ENCODE data around the gene ARHGAP45.

ARHGAP45 gene

DNA sequence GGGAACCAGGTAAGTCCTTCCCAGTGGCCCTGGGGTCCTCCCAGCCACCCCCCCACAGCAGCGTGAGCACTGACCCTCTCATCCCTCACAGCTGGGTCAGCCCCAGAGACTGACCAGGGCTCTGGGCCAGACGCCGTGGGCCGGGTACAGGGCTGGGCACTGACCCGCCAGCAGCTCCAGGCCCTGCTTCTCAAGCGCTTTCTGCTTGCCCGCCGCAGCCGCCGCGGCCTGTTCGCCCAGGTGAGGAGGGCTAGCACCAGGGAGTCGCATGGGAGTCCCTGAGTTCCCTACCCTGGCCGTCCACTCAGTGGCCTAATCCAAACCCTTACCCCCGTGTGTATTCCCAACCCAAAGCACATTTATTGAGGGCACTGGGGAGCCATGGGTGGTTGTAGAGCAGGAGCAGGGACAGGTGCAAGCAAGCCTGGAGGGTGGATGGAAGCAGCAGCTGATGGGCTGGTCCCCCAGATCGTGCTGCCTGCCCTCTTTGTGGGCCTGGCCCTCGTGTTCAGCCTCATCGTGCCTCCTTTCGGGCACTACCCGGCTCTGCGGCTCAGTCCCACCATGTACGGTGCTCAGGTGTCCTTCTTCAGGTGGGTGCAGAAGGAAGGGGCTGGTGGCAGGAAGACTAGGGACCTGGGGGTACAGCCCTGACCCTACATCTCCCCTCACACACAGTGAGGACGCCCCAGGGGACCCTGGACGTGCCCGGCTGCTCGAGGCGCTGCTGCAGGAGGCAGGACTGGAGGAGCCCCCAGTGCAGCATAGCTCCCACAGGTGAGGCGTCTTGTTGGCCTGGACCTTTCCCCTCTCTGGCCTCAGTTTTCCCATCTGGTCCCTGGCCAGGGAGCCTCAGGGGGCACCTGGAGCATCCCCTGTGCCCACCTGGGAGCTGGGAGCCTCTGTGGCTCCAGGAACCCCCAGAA lies 12.6 kb upstream of the ARHGAP45 start:
- DNase-seq = no peak

DNA sequence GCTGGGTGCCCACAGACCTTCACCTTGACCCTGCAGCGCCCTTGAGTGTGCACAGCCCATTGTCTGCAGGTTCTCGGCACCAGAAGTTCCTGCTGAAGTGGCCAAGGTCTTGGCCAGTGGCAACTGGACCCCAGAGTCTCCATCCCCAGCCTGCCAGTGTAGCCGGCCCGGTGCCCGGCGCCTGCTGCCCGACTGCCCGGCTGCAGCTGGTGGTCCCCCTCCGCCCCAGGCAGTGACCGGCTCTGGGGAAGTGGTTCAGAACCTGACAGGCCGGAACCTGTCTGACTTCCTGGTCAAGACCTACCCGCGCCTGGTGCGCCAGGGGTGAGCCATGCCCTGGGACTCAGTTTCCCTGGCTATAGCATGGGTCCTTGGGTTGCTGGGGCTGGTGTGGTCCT lies 11.9 kb upstream of the ARHGAP45 start:
- DNase-seq = no peak

DNA sequence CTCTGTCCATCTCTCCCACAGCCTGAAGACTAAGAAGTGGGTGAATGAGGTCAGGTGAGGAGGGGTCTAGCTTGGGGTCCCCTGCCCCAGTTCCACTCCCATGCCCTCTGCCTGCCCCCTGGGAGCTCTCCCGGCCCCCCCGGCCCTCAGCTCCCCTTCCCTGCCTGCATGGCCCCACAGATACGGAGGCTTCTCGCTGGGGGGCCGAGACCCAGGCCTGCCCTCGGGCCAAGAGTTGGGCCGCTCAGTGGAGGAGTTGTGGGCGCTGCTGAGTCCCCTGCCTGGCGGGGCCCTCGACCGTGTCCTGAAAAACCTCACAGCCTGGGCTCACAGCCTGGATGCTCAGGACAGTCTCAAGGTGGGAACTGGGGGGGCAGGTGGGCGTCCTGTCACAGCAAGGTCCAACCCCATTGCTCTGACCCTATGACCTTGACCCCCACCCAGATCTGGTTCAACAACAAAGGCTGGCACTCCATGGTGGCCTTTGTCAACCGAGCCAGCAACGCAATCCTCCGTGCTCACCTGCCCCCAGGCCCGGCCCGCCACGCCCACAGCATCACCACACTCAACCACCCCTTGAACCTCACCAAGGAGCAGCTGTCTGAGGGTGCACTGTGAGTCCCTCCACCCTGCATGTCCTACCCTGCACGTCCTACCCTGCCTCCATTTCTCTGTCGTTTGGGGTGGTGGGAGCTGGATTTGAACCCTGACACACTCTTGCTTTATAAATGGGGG lies 10.9 kb upstream of the ARHGAP45 start:
- DNase-seq = no peak

DNA sequence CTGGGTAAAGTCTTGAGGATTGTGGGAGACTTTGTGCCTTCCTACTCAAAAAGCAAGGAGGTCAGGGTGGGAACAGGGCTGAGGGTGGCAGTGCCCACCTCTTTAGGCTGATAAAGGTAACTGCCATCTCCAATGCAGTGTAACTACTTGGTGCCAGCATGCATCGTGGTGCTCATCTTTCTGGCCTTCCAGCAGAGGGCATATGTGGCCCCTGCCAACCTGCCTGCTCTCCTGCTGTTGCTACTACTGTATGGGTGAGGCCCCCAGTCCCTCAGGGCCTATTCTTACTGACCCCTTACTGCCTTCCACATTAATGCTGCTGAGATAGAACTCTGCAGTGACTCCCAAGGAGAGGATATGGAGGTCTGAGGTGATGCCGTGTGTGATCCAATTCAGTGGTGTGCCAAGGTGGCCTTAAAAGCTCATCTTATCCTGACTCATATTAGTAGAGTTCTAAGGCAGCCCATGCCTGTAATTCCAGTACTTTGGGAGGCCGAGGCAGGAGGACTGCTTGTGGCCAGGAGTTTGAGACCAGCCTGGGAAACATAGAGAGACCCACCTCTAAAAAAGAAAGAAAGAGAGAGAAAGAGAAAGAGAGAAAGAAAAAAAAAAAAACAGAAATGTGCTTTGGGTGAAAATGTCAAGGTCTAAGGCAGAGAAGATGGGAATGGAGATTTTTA lies 9.7 kb upstream of the ARHGAP45 start:
- peak; percentile 58 for DNase-seq

DNA sequence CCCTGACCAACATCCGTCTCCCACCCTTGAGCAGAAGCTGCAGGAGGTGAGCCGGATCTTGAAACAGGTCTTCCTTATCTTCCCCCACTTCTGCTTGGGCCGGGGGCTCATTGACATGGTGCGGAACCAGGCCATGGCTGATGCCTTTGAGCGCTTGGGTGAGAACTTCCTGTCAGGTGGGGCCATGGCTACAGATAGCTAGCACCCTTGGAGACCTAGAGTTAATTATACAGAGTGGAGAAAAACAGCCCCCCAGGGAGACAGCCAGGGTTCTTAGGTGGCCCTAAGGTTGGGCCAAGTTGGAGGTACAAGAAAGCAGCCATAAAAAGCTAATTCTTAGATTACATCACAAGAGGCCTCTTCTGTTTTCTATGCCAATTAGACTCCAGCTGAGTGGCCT lies 8.9 kb upstream of the ARHGAP45 start:
- no peak for DNase-seq

DNA sequence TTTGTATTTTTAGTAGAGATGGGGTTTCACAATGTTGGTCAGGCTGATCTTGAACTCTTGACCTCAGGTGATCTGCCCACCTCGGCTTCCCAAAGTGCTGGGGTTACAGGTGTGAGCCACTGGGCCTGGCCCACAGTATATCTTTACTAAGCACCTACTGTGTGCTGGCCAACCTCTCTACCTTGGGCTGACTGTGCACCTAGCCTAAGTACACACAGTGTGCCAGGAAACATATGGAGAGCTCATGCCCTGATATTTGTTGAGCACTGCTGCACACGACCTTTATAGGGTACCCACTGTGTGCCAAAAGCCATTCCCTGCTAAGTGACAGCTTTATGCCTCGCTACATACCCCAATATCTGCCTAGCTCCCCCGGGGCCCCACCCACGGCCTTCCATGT lies 6.3 kb upstream of the ARHGAP45 start:
- DNase-seq = no peak

DNA sequence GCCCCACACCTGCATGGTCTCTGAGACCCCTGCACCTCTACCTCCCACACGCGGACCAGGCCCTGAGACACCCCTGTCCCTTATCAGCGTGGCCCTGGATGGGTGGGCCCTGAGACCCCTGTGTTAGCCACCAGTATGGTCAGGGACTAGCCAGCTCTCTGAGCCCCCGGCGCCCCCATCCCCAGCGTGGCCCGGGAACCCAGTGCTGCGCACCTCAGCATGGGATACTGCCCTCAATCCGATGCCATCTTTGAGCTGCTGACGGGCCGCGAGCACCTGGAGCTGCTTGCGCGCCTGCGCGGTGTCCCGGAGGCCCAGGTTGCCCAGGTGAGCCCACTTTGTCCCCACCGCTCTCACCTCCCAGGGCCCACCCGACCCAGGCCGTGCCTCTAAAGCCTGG lies 5.0 kb upstream of the ARHGAP45 start:
- no peak for DNase-seq

DNA sequence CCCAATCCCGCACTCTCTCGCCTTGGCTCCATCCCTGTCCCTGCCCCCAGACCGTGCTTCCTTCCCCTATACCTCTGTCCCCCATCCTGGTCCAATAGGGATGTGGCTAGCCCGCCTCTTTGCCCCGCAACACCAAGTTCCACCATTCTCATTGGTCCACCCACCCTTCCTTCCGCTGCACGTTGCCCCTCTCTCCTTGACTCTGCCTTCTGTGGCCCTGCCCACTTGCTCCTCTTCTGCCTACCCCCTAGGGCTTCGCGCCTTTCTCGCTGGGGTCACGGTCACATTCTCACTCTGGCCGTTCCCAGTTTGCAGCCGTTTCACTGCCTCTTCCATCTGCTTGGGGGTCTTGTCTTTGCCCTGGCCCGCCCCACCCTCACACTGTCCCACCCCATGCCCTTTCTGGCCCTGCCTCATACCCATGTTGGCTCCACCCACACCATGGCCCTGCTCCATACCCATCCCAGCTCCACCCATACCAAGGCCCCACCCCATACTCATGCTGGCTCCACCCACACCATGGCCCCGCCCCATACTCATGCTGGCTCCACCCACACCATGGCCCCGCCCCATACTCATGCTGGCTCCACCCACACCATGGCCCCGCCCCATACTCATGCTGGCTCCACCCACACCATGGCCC lies 4.5 kb upstream of the ARHGAP45 start:
- DNase-seq = no peak

DNA sequence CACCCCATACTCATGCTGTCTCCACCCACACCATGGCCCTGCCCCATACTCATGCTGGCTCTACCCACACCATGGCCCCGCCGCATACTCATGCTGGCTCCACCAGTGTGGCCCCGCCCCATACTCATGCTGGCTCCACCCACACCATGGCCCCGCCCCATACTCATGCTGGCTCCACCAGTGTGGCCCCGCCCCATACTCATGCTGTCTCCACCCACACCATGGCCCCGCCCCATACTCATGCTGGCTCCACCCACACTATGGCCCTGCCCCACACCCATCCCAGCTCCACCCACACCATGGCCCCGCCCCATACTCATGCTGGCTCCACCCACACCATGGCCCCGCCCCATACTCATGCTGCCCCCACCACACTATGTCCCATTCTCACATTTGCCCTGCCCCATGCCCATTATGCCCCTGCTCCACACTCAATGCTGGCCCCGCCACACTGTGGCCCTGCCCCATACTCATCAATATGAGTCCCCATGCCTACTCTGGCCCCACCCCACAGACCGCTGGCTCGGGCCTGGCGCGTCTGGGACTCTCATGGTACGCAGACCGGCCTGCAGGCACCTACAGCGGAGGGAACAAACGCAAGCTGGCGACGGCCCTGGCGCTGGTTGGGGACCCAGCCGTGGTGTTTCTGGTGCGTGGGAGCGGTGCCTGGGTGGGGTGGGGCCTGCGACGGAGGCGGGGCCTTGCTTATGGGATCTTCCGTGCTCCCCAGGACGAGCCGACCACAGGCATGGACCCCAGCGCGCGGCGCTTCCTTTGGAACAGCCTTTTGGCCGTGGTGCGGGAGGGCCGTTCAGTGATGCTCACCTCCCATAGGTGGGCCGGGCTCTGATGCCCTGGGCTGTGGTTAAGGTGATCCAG lies 3.7 kb upstream of the ARHGAP45 start:
- DNase-seq = peak; percentile 66

DNA sequence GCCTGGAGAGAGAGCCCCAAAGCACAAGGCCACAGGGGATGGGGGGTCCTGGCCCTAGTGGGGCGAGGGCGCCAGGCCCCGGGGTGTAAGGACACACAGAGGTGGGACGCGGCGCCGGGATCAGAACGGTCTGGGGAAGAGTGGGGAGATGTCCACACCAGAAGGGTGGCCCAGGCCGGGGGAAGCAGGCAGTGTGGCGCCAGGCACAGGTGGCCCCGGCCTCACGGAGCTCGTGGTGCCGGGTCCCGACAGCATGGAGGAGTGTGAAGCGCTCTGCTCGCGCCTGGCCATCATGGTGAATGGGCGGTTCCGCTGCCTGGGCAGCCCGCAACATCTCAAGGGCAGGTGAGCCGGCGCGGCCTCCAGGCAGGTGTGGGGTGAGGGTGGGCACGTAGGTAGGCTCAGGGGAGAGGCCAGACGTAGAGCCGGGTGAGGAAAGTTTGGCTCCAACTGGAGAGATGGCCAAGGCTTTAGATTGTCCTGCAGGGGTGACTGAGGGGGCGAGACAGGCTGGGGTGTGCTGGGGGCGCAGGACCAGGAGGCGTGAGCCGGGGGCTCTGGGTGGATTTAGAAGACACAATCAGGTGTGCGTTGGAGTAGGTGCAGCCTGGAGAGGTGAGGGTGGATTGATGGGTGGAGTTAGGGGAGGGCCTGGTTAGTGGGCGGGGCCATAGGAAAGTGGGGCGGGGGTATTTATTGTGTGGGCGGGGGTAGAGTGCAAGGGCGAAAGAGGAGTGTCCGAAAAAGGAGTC lies 2.9 kb upstream of the ARHGAP45 start:
- no peak for DNase-seq

DNA sequence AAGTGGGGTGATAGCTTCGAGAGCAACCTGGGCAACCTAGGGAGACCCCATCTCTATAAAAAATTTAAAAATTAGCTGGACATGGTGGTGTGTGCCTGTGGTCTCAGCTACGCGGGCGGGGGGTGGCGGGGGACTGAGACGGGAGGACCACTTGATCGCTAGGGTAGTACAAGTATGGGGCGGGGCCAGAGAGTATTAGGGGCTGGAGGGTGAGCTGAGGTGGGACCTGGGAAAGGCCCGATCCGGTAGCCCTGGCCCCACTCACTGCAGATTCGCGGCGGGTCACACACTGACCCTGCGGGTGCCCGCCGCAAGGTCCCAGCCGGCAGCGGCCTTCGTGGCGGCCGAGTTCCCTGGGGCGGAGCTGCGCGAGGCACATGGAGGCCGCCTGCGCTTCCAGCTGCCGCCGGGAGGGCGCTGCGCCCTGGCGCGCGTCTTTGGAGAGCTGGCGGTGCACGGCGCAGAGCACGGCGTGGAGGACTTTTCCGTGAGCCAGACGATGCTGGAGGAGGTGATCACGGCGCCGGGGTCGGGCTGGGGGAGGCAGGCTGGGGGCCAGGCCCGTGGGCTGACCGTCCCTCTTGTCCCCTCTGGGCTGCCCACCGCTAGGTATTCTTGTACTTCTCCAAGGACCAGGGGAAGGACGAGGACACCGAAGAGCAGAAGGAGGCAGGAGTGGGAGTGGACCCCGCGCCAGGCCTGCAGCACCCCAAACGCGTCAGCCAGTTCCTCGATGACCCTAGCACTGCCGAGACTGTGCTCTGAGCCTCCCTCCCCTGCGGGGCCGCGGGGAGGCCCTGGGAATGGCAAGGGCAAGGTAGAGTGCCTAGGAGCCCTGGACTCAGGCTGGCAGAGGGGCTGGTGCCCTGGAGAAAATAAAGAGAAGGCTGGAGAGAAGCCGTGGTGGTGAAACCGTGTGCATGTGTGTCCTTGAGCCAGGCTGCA lies 2.0 kb upstream of the ARHGAP45 start:
- peak; percentile 79 for DNase-seq

DNA sequence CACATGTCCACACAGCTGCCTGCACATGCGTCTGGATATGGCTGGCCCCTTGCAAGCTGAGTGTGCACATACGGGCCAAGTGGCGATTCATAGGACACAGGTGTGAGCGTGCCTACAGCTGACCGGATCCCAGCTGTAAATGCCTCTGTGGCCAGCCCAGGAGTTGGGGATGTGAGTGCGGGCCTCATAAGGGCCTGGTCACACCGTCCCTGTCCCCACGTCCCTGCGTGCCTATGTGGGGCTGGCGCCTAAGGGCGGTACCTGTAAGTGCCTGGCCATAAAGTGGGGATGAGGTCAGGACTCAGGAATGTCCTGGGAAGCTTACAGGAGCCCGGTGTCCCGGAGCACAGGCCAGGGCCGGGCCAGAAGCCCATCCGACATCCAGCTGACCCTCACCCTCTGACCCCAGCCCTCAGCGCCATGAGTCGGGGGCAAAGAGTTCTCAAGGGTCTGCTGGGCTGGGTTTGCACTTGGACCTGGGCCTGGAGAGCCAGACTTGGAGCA lies 1.3 kb upstream of the ARHGAP45 start:
- peak; percentile 6 for DNase-seq

DNA sequence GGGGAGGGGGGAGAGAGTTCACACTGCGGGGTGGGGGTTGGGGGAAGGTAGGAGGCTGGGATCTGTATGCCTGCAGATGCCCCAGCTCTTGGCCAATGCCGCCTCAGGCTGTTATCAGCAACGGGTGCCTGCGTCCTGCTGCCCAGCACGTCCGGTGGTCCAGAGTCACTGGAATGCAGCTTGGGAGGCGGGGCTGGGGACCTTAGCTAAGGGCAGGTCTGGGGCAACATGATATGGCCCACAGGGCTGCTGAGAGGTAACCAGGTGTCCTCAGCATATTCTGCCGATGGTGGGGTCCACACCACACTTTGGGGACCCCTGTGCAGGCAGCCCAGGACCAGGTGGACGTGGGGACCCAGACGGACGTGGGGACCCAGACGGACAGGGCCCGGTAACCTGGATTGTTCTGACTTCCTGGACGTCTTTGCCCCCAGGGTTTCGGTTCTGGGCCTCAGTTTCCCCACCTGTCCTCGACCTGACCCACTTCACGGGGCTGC lies 668 bp upstream of the ARHGAP45 start:
- DNase-seq = peak; percentile 5

DNA sequence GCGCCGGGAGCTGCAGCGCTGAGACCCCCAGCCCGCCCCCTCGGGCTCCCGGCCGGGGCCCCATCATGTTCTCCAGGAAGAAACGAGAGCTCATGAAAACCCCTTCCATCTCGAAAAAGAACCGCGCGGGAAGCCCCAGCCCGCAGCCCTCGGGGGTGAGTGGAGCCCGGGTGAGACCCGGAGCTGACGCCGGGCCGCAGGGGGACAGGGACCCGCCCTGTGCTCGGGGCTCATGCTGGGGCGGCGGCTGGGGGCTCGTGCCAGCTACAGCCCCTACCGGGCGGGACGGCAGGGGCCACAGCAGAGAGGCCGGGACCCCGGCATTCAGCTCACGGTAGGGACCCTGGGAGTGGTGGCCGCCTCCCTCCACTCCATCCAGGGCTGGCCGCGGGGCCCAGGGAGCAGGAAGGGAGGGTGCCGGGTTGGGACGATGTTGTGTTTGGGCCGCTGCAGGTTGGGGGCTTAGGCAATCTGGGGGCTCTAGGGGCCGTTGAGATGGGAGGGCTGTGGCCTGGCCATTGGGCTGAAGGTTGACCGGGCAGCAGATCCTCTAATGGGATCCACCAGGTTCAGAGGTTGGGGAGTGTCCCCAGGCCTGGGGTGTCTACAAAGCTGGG lies 482 bp downstream of the ARHGAP45 start:
- peak; percentile 74 for DNase-seq

DNA sequence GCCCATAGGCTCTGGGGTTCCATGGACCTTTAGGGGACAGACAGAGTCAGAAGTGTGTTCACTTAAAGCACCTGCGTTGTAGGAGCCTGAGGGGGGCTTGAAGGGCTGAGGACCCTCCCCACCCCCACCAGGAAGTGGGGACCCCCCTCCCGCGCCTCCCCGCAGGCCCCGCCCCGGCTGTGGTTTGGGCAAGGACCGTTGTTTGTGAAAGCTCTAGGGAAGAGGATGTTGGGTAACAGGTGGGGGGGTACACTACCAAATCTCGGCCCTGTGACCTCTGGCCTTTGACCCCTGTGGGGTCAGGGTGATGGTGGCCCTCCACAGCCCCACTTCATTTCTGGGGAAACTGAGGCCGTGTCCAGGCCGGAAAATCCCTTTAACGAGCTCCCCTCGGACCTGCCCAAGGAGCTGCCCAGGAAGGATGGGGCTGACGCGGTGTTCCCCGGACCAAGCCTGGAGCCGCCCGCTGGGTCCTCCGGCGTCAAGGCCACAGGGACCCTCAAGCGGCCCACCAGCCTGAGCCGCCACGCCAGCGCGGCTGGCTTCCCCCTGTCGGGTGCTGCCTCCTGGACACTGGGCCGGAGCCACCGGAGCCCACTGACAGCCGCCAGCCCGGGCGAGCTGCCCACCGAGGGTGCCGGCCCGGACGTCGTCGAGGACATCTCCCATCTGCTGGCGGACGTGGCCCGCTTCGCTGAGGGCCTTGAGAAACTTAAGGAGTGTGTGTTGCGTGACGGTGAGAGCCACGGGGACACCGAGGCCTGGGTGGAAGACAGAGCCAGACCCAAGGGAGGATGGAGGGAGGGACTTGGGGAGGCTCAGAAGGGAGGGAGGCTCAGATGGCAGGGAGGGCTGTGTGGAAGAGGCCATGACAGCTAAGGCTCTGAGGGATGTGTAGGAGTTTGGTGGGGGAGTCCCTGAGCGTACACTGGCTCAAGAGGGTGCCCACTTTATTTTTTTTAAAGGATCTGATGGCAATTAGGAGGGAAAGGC lies 1.3 kb downstream of the ARHGAP45 start:
- peak; percentile 58 for DNase-seq

DNA sequence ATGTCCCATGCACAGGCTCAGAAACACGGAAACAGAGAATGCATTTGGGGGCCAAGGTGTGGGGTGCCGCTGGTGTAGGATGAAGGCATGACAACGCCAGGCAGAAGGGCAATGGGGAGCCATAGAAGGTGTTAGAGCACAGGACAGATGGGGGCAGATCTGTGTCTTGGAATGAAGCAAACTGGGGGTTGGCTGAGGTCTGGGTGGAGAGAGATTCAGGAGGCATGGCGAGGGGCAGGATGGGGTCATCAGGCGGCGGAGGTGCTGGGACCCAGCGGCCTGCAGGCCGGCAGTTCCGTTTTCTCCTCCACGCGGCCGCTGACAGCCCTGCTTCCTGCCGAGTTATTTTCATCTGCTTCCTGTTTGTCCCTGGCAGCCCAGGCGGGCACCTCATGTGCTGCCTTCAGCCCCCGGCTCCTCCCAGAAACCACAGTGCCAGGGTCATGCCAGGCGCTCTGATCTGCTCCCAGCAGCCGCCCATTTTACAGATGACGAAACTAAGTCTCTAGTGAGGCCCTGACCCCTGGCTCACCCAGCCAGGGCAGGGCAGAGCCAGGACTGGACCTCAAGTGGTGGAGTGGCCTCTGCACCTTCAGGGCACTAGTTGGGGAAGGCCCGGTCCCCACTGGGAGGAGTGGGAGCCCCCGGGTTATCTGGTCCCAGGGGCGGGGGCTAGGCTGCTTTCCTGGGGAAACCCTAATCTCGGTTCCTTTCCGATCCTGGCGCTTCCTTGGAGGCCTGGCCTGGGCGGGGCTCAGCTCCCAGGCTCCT lies 2.2 kb downstream of the ARHGAP45 start:
- DNase-seq = peak; percentile 64

DNA sequence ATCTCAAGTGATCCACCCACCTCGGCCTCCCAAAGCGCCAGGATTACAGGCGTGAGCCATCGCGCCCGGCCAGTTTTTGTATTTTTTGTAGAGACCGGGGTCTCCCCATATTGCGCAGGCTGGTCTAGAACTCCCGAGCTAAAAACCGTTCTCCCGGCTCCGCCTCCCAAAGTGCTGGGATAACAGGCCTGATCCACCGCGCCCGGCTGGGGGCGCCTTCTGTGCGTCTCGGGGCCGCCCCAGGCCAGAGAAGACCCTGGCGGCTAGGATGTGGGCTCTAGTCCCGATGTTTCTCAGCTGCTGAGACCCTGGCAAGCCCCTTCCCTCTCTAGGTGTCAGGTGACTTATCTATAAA lies 3.6 kb downstream of the ARHGAP45 start:
- DNase-seq = no peak

All from activated naive CD4-positive, alpha-beta T cell treated with Interleukin-2 at 50 U/mL for 16 hours (primary cell).